Germinal center (tissue), 1 donor: Measurements from ENCODE around the gene NDOR1.
A peak's percentile ranks its signal among the peaks of the same experiment; 100 is the strongest.

Source experiments
- DNase-seq: peaks from one replicate; pipeline ENCODE4 v3.0.0; 2012; ENCODE audit warnings: mixed read lengths, low spot score

Gene NDOR1

GRCh38 chr9:137220317-137221094, 15.0 kb downstream of the NDOR1 start:
- DNase-seq = no peak

DNA sequence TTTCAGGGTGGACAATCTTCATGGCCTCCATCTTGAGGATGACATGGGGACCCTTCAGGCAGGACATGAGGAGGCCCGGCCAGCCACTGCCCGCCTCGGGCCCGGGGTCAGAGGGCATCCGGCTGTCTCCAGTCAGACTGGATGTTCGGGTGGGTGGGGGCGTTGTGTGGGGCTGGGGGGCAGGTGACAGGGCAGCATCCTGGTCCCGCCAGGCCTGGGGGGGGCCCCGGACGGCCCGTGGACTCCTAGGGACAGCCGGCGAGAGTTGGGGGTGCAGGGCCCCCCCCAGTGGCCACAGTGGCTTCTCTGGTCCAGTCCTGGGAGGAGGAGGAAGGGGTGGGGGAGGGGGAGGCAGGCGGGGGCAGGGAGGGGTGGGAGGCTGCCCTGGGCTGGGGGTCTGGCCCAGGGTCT, 15.6 kb downstream of the NDOR1 start:
- no peak for DNase-seq

DNA sequence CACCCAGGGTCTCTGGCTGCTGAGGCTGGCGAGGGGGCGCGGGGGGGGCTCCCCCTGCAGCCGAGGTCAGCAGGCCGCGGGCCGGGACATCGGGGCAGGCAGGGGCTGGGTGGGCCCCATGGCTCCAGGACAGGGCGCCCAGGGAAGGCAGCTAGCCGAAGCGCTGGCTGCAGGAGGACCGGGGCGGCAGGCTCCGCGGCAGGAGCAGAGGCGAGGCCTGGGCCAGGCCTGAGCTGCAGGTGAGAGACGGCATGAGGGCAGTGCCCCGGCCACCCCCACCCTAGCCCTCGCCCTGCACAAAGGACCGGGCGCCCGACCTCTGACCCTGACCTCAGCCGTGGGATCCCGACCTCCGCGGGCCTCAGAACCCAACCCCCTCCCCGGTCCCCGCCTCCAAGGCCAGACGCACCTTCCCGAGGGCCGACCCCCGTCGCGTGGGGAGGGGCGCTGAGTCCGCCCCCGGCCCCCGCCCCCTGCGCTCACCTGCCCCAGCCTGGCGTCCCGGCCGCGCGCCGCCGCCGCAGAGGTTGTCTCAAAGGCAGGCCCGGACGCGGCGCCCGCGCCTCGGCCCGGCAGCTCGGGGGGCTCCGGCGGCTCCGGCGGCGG, 16.1 kb downstream of the NDOR1 start:
- DNase-seq = no peak

DNA sequence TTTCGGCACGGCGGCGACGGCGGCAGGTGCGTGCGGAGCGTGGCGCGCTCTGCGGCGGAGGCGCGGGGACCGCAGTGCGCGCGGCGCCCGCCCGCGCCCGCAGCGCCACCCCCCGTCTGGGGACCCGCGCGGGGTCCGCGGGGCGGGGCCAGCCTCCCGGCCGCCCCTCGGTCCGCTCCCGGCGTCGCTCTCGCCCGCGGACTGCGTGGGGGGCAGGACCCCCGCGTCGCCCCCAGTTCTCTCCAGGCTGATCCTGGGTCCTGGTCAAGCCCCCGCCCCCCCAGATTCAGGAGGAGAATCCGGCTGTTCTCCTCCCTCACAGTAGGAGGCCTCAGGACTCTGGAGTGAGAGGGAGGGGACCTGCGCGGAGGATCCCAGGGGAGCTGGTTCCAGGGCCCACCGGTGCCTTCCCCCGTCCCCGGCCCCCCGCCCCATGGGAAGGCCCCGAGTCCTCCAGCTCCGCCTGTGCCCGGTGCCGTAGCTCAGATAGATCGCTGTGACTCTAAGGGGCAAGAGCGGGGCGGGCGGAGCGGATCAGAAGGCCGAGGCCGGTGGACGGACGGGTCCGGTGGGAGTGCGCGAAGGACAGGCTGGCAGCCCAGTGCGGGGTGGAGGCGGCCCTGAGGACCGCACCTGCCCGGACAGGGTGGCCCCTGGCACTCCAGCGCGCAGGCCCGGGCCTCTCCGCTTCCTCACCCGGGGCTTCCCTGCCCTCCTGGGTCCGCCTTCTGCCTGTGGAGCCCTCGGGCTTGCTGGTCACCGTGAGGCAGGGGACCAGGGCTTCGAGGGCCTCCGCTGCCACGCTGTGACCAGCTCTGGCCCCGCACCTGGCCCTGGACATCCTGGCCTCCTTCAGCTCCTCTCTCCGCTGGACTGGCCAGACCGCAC, 16.9 kb downstream of the NDOR1 start, which contains the start of gene RNF208:
Gene RNF208 (minus strand): TSS at position 51 of the 888 bp plus-strand sequence. CDS start 1,028 bp downstream, outside the sequence.
- no peak for DNase-seq

DNA sequence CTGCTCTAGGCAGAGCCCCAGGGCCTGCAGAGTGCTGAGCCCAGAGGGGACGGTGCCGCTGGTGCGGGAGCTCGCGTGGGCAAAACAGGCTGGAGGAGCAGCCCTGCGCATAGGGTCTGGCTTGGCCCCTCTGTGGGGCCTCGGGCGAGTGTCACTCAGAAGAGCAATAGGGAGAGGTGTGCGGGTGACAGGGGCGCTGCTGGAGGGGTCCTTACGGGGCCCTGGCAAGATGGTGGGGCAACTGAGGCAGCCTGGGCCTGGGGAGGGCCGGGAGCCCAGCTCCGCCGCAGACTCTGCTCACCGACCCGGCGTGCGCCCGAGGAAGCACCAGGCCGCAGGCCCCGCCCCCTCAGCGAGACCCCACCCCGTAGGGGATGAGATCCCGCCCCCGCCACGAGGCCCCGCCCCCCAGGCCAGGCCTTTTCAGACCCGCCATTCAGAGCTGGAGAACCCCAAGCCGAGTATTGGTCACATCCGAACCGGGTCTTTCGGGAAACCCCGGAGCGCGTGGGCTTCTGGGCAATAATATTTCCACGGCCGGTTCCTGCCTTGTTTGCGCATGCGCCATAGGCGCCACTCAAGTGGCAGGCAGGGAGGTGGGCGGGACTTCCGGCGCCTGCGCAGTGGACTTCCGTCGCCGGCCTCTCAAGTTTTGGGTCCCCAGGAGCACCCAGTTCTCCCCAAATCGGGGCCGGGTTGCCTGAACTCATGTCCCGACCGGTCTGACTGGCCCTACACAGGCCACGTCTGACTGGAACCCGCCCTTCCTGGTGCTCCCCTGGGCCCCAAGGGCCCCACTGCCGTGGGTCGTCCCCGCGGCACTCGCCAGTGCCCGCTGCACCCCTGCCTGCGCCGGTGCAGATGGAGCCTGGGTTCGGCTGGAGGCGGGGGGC, 17.8 kb downstream of the NDOR1 start:
- DNase-seq = peak; percentile 97

- no peak for DNase-seq
These were observed 19.6 kb downstream of the NDOR1 start, which contains the start of gene CYSRT1 for GRCh38 chr9:137224830-137225694. TSS of gene CYSRT1 (plus strand) at chr9:137225174. CDS start at chr9:137225622, 448 bp downstream.

- no peak for DNase-seq
These were observed 20.3 kb downstream of the NDOR1 start for GRCh38 chr9:137225699-137226331.

- no peak for DNase-seq
These were observed 21.0 kb downstream of the NDOR1 start for GRCh38 chr9:137226338-137227053.

GRCh38 chr9:137227054-137227852, 21.8 kb downstream of the NDOR1 start, which contains the start of gene RNF224:
TSS of gene RNF224 (plus strand) at chr9:137227502. CDS start at chr9:137228336, 834 bp downstream.
- peak; percentile 80 for DNase-seq

DNA sequence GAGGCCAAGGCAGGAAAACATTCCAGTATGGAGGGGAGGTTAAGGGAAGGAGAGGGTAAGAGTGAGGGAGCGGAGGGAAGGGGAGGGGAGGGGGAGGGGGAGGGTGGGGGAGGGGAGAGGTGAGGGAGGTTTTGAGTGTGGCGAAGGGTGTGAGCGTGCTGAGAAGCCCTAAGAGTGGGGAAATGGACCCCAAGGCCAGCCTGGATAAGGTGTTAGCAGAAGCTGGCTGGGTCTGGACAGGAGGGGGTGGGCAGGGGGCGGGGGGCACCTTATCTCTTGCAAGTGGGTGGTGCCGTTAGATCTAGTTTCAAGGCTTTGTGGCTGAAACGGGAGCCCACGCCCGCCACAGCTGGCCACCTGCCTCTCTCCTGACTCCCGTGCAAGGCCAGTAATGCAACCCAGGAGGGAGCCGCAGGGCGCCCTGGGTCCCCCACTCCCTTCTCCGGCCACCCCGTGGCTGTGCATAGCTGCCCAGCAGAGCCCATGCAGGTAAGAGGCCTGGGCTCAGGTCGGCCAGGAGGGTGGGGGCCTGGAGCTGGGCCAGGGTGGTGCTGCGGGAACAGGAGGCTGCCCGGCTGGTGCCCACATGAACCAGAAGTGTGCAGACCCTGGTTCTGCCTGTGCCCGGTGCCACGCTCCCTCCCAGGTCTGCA, 22.5 kb downstream of the NDOR1 start:
- DNase-seq = no peak

DNA sequence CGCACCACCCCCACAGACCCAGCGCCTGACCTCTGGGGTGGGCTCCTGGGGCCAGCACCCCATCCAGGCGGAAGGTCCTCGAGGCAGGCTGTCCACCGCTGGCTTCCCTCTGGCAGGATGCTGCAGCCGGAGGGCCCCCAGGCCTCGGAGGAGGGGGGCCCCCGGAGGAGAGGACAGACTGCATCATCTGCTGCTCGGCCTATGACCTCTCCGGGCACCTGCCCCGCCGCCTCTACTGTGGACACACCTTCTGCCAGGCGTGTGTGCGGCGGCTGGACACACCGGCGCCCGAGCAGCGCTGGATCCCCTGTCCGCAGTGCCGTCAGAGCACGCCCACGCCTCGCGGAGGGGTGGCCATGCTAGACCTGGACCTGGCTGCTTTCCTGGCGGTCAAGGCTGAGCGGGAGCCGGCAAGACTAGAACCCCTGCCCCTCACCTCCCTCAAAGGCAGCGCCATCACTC, 23.0 kb downstream of the NDOR1 start:
- no peak for DNase-seq

GRCh38 chr9:137228968-137229896, 23.7 kb downstream of the NDOR1 start:
- DNase-seq = no peak

- DNase-seq = no peak
These were observed 24.6 kb downstream of the NDOR1 start for GRCh38 chr9:137229903-137230704.

GRCh38 chr9:137230705-137231371, 25.3 kb downstream of the NDOR1 start, which contains the start of gene SLC34A3:
TSS of gene SLC34A3 (plus strand) at chr9:137230901. CDS start at chr9:137231703, 802 bp downstream.
- no peak for DNase-seq
